ENCODE data around the gene PPFIA2. TPM values are rescaled to one million over a fixed set of nuclear protein-coding genes. Genes with fewer than 3 reads are reported as not detected.

Gene PPFIA2
- total and polyA plus RNA-seq, 9 of the 15 experiments (the other 6 are each of a cell fraction or from before 2014, with no cell fraction given) = not detected

DNA sequence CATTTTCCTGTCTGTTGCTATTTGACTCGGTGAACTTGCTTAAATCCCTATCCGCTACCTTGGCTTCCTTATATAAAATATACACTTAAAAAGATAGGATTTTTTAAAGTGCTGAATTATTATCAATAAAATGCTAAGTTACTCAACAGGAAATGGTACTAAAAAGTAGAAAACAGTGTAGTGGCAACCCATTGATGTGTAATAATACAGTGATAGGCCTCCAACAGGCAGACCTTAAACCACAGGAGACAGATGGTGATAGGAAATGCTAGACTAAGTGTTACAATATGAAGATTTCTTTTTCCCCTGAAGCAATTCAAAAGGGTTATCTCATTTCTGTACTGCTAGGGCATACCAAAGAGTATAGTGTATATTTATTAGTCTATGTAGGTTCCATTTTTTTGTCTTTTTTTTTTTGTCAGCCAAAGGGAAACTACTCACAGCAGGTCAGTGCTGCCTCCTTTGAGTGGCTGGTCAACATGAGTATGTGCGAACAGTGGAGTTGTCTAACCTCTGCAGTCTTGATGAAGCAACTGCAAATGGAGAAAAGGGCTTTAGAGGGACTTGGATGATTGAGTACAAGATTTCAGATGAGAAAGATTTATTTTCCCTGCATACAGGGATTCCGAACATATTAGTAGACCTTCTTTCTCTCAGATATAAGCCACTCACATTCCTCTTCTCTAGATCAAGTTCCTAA, 497.5 kb downstream of the PPFIA2 start:
- WGBS (ENCODE audit: insufficient coverage, low coverage, missing lambda C conversion rate) = 0% methylated on average over 4 of the region's 4 CpGs
- Histone ChIP-seq H3K4me3 (no peak overlapping the region), H3K27me3 (ENCODE audit: control insufficient read depth in 2 of 2, insufficient read depth in 2 of 2, low read length in 2 of 2) (no peaks in the 10 kb centered on the region), H2AFZ (ENCODE audit: low read depth, low read length) (no peak overlapping the region), H3K36me3 (ENCODE audit: control insufficient read depth, insufficient read depth, low read length) (no peaks in the 10 kb centered on the region), H3K9ac (ENCODE audit: insufficient read depth in 1 of 2, low read depth in 2 of 2, low read length in 2 of 2) (no peak overlapping the region), H3K9me3 (replicated peaks; ENCODE audit: control insufficient read depth, insufficient read depth, low read depth, low read length) (no peaks in the 10 kb centered on the region), H4K20me1 (replicated peaks; ENCODE audit: control insufficient read depth, insufficient read depth, low read length) (no peaks in the 10 kb centered on the region), H3K27ac (ENCODE audit: extremely low read depth, low read depth, low read length) (no peak overlapping the region), H3K79me2 (ENCODE audit: control insufficient read depth, insufficient read depth, low read length) (no peaks in the 10 kb centered on the region), H3K4me2 (ENCODE audit: insufficient read depth, low read length) (no peak overlapping the region), H3K4me1 (replicated peaks in 1 of 2; ENCODE audit: control insufficient read depth in 2 of 2, insufficient read depth in 2 of 2, low read length in 2 of 2) (no peaks in the 10 kb centered on the region), H3K9me1 (ENCODE audit: control insufficient read depth, insufficient read depth, low read length) (no peaks in the 10 kb centered on the region)
- no TSS peak for BruUV-seq (replicated peaks)
- DNase-seq (ENCODE audit: extremely low read depth in 1 of 4, low spot score in 3 of 4) (no peak), ATAC-seq (no peak), FAIRE-seq (no peak)
- TF ChIP-seq, protein P1, sequence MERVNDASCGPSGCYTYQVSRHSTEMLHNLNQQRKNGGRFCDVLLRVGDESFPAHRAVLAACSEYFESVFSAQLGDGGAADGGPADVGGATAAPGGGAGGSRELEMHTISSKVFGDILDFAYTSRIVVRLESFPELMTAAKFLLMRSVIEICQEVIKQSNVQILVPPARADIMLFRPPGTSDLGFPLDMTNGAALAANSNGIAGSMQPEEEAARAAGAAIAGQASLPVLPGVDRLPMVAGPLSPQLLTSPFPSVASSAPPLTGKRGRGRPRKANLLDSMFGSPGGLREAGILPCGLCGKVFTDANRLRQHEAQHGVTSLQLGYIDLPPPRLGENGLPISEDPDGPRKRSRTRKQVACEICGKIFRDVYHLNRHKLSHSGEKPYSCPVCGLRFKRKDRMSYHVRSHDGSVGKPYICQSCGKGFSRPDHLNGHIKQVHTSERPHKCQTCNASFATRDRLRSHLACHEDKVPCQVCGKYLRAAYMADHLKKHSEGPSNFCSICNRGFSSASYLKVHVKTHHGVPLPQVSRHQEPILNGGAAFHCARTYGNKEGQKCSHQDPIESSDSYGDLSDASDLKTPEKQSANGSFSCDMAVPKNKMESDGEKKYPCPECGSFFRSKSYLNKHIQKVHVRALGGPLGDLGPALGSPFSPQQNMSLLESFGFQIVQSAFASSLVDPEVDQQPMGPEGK (CRISPR knock-in tag; IDR thresholded peaks at IDR 0.05; ENCODE audit: borderline replicate concordance) = no peak
- TF ChIP-seq STAT6 (CRISPR knock-in tag; IDR thresholded peaks at IDR 0.05) = no peak
- TF ChIP-seq ETV5 (CRISPR knock-in tag; IDR thresholded peaks at IDR 0.05; ENCODE audit: low read depth) = no peak
- no peak for TF ChIP-seq SAFB2 (IDR thresholded peaks at IDR 0.05; ENCODE audit: borderline replicate concordance, low read depth, low read length, severe bottlenecking)
- TF ChIP-seq FOXP1 (CRISPR knock-in tag; IDR thresholded peaks at IDR 0.05) = no peak
- no peak for TF ChIP-seq CEBPZ (IDR thresholded peaks at IDR 0.05; ENCODE audit: borderline replicate concordance, low read depth, low read length)
- no peak for TF ChIP-seq CBX8 (IDR thresholded peaks at IDR 0.05; ENCODE audit: borderline replicate concordance, extremely low read depth, low read depth, low read length, poor library complexity, severe bottlenecking)
- TF ChIP-seq KLF6 (CRISPR knock-in tag; IDR thresholded peaks at IDR 0.05; ENCODE audit: borderline replicate concordance) = no peak
- TF ChIP-seq L3MBTL2 (IDR thresholded peaks at IDR 0.05) = no peak
- POLR2A ChIA-PET = no interaction called here
- CTCF ChIA-PET (ENCODE audit: low intra/inter-chr PET ratio) = no interaction called here
- in situ Hi-C loops (cut with MboI) (no loop called here), intact Hi-C loops (cut with micrococcal nuclease) (no loop called here)
